ENCODE data around the gene TP63.

The TP63 gene

DNA sequence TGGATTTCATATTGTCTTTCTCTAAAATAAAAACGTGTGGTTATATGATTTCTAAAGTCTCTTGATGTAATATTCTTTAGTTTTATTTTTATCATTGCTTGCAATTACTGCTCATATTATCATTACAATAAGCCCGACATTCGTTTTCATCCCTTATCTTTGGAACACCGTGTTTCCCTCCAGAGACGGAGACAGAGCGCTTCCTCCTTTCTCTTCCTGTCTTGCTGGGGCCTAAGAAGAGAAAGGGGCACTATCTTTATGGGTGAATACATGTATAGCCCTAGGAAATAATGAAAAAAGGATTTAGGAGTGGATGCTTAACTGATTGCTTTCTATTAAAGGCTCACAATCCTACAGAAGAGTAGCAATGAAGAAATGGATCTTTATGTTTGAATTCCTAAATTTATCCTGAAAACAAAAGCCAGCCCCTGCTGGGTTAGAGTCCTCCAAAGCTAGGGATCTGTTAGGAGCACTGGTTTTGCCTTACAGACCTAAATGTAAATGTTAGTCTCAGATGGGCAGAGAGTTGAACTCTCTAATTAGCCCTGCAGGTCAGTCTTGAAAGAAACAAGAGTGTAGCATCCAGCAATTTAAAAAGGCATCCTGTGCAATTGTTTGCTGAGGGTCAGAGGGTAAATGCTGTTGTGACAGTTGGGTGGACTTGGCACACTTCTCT lies 145.1 kb downstream of the TP63 start:
- DNase-seq (ENCODE audit: low read depth in 2 of 2): no peak
- H3K4me3 ChIP-seq (replicated peaks in 1 of 2; ENCODE audit: low read depth in 2 of 2, low read length in 2 of 2): no peak overlapping the region
- TF ChIP-seq CTCF (IDR thresholded peaks at IDR 0.05; ENCODE audit: low read depth, low read length): no peak

DNA sequence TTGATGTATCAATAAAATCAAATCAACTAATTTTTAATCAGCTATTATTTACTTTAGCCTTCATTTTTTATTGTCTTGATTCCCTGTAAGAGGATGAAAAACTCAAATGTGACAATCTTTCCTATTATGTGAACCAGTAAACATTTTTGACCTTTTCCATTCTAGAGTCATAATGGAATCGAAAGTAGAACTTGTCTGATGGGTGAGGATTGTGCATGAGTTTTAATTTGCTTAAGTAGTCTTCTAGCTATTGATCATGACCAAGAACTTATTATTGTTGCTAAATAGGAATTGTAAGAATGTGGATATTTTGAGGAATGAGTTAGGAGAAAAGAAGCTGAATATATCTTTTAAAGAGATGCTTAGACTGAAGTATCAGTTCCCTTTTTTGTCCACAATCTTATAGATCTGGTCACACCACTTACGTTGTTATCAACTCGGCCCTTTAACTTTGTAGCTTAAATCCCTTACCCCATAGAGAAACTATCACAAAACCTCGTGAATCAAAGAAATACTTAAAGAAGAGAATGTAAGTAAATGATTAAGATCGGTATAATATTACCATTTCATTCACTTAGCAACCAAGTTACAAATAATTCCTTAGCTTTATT lies 147.3 kb downstream of the TP63 start:
- TF ChIP-seq CTCF (IDR thresholded peaks at IDR 0.05; ENCODE audit: low read depth, low read length): no peak
- DNase-seq (ENCODE audit: low read depth in 2 of 2): no peak
- H3K4me3 ChIP-seq (replicated peaks in 1 of 2; ENCODE audit: low read depth in 2 of 2, low read length in 2 of 2): no peak overlapping the region

GRCh38 chr3:189779166-189779565 lies 148.0 kb downstream of the TP63 start:
- DNase-seq (ENCODE audit: low read depth in 2 of 2): no peak
- no peak overlapping the region for H3K4me3 ChIP-seq (replicated peaks in 1 of 2; ENCODE audit: low read depth in 2 of 2, low read length in 2 of 2)
- no peak for TF ChIP-seq CTCF (IDR thresholded peaks at IDR 0.05; ENCODE audit: low read depth, low read length)

DNA sequence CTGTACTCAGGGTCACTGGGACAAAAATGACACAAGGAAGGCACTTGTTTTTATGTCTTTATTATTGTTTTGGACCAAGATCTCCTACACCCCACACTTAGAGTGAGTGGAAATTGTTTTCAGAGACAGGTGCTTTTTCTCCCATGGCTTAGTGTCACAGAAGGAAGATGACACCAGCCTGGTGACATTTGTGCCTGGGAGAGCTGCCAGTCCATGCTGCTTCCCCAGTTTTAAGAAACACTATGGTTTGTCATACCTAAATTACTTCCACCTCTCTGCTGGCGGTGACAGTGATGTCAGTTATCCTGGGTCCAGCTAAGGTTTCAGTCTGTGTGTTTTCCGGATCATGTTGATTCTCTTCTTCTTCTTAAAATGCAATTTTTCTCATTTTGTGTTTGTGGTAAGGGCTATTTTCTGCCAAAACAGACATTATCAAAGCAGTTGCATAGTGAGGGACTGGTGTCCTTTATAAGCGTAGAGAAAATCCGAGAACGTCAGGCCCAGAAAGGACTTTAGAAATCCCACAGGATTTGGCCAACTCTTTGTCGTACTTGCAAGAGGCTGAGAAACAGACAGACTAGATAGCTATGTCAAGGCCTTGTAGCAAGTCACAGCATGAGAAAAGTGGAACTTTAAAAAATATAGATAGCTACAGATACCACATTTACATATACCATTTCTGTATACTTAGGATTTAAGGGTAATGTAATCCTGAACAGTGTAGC lies 149.5 kb downstream of the TP63 start:
- TF ChIP-seq CTCF (IDR thresholded peaks at IDR 0.05; ENCODE audit: low read depth, low read length): no peak
- no peak for DNase-seq (ENCODE audit: low read depth in 2 of 2)
- no peak overlapping the region for H3K4me3 ChIP-seq (replicated peaks in 1 of 2; ENCODE audit: low read depth in 2 of 2, low read length in 2 of 2)

DNA sequence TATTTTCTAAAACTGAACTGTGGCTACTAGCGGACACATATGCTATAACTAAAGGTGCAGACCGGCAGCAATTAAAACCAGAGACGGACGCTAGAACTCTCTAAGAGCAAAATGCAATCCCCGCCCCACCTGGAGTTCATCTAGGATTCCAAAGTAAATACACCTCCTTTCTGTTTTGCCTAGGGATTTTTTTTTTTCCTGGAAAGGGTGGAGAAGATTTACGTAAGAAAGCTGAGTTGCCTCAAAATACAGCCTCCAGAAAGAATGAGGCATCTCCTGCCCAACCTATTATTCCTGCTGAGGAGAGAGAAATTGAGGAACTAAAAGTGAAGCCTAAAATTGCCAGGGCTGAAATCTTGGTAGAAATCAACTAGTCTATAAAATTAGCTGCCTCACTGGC lies 150.2 kb downstream of the TP63 start:
- H3K4me3 ChIP-seq (replicated peaks in 1 of 2; ENCODE audit: low read depth in 2 of 2, low read length in 2 of 2): no peak overlapping the region
- no peak for TF ChIP-seq CTCF (IDR thresholded peaks at IDR 0.05; ENCODE audit: low read depth, low read length)
- no peak for DNase-seq (ENCODE audit: low read depth in 2 of 2)

DNA sequence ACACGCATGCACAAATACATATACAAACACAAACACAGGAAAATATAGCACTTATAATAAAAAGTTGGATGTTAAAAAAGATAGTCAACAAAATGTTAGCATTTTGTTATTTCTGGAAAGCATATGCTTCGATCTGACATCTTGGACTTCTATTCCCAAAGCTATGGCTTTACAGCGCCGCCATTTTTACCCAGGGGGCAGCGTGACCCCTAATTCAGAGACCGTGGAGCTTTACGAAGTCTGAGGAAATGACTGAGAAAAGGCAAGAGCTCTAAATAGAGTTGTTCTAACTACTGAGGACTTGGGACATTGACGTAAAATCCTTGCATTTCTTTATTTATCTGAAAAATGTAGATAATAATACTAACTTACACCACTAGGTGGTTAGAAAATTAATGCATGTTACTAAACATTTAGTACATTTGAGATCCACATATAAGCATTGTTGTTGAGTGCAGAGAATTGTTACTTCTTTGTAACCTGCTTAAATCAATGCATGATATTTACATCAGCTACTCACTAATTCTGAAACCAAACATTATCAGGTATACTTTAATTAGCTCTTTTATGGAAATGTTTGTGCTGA lies 155.4 kb downstream of the TP63 start:
- H3K4me3 ChIP-seq (replicated peaks in 1 of 2; ENCODE audit: low read depth in 2 of 2, low read length in 2 of 2): no peak overlapping the region
- DNase-seq (ENCODE audit: low read depth in 2 of 2): peak in 1 of 2 donors; percentile 5
- TF ChIP-seq CTCF (IDR thresholded peaks at IDR 0.05; ENCODE audit: low read depth, low read length): peak; percentile 14

Measured in cardiac fibroblast (primary cell).